CMK (cell line): ENCODE data around the gene CSPG5.
A peak's percentile ranks its signal among the peaks of the same experiment; 100 is the strongest.

Experiments used
- DNase-seq: peaks from one replicate; pipeline ENCODE4 v3.0.0-alpha.2; 2010; ENCODE audit warnings: low read depth

CSPG5 gene

DNA sequence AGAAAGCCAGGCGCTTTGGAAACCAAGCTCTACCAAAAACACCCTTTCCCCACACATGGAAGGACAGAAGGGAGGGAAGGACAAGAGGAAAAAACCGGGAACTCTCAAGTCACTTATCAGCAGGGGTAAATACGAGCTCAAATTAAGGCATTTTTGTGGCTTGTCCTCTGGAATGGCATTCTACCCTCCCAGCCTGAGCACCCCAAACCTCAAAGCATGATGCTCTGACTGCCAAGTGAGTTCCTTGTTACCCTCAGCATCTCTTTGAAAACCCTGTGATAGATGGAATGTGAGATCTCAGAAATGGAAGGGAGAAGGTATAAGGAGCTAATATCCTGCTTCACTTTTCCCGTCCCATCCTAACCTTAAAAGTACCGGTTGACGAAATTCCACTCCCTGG, 8.1 kb upstream of the CSPG5 start:
- no peak for DNase-seq

DNA sequence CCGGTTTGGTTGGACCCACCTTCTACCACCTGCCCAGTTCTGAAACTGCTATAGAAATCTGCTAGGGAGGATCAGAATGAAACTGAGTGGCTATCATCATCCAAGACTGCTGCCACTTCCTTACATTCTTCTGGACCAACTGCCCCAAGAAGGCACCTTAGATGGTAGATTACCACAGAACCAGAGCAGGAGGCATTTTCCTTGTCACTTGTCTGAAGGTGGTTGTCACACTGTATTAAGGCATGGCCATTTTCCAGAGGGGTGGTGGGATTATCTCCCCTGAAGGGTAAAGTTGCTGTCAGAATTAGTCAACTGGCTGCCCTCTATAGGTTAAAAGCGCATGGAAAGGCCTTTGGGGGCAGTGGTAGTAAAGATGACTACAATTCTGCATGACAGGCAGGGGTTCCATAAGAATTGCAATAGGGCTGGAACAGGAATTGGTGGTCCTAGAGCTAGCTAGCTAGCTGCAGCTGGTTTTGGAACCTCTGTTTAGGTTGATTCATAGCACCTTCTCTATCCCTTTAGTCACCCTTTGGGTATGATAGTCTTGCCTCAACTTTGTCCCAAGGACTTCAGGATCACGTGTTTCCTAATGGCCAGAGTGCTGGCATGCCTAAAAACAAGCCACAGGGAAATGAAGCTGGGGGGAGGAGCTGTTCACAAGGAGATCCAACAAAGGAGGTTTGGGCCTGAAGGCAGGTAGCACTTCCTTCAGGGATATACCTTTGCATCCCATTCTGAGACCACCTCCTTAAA, 4.8 kb upstream of the CSPG5 start:
- DNase-seq = no peak

DNA sequence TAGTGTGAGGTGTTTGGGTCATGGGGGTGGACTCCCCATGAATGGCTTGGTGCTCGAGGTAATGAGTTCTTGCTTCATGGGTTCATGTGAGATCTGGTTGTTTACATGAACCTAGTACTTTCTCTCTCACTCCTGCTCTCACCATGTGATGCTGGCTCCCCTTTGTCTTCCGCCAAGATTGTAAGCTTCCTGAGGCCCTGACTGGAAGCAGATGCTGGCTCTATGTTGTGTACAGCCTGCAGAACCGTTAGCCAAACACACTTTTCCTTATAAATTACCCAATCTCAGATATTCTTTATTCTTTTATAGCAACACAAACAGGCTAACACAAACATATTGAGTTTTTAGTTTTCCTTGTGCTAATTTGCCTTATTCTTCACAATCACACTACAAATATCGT, 3.2 kb upstream of the CSPG5 start:
- DNase-seq = no peak

DNA sequence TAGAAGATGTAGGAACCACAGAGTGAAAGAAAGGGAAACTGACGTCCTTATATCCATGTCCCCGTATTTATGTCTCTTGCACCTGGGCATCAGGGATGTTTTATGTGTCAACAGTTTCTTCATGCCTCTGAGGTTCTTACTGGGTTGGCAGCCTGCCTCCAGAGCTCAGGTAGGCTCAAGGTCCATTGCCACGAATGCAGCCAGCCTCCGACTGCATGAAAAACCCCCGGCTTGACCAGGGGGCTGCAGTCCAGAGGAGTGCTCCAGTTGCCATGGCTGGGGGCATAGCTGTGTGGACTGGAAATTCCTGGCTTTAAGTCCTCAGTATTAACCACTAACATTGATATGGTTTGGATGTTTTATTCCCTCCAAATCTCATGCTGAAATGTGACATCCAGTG, 2.8 kb upstream of the CSPG5 start:
- DNase-seq = no peak

DNA sequence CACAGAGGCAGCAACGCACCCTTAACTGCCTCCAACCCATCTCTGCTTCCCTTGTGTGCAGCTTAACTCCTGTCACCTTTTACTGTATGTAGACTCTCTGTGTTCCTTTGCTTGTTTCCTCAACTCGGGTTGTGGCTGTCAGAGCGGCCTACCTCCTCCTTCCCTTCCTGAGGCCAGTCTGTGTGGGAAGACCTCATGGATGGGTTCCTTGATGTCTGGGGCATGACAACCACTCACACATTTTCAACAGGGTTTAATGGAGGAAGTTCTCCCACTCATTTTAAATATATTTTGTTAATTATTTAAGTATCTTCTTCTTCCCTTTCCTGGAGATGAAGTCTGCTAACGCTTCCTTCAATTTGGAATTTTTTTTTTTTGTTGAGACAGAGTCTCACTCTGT, 1.8 kb upstream of the CSPG5 start:
- no peak for DNase-seq

DNA sequence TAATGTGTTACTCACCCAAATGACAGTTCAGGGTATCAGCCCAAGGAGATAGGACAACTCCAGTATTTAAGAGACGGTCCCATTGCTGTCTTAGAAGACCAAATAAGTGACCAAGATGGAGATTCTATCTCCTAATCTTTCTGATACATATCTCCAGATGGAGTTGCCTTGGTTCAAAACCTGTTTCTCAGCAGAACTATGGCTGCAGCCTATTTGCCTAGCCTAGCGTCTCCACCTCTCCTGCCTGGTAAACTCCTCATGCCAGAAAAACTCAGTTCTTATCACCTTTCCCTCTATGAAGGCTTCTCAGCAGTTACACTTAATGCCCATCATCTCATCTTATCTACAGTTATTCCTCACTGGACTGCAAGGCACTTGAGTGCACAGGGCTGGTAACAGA, 1.2 kb upstream of the CSPG5 start:
- no peak for DNase-seq

DNA sequence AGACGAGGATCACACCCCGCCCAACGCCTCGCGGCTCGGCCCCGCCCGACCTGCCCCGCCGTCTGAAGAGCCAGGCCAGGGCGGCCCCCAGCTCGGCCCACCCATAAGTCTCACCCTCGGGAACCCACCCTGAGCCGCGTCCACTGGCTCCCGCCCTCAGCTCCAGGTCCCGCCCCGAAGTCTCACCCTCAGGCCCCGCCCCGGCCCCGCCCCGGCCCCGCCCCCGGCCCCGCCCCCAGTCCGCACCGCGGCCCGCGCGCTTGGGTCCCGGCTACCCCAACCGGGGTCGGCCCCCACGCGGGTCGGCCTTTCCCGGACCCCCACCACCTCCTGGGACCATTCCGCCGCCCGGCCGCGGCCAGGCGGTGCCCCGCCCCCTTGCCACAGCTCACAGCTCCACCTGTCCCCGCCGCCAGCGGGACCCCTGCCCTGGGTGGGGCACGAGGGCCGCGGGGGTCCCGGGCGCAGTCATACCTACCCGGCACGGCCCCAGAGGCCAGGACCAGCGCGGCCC, 489 bp downstream of the CSPG5 start:
- peak; percentile 24 for DNase-seq

DNA sequence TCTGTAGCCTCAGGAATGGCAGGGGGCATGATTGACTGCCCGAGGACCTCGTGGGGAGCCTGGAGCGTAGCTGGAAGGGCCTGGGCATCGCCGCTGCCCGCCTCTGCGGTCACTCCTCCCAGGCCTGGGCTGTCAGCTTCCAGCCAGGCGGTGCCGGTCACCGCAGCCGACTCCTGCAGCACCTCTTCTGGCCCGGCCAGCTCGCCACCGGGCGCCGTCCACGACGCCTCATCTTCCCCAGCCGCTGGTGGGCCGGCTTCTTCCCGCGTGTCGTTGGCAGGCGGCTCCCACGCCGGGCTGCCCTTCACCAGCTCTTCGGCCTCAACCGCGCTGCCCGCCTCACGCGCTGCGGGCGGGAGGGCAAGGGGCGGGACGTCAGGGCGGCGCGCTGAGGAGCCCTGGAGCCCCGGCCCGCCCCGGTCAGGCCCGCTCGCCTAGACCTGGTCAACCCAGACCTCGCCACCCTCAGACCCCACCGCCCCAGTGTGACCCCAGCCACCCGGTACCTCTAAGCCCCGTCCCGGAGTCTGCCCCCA, 1.0 kb downstream of the CSPG5 start:
- DNase-seq = no peak

DNA sequence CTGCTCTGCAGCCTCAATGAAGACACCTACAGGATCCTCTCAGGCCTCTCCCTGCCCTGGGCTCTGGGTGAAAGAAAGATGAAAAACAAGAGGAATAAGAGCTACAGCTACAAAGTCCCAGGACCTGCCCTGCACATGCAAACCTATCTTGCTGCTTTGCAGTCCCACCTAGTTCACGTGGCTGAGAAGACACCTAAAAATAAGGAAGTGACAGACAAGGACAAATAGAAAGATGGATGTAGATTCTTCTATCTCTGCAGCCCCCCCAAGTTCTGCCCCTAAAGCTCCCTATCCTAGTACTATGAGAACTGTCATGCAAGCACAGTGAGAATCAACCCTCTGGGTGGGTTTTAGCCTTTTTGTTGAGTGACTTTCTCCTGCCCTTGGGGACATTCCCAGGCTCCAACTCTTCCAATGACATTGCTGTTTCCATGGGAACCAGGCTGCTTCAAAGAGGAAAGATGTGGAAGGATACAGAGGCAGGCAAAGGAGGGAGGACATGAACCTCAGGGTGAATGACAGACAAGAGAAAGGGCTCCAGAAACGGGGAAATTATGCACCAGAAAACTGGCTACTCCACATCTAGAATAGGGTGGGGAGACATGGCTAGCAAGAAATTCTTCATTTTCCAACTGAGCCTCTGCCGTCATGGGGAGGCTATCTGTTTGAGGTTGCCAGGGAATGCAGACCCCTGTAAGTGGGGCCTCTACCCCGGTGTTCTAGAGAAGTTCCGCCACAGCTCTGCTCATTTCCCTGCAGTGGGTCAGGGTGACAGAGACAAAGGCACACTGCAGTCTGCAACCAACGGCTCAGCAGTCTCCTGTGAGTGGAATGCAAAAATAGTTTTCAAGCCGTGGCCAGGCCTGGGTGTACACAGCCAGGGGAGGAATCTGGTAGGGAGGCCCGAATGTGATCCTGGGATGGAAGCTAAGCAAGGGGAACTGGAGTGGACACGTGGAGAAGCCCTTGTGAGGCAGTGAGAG, 5.2 kb downstream of the CSPG5 start:
- DNase-seq = no peak

DNA sequence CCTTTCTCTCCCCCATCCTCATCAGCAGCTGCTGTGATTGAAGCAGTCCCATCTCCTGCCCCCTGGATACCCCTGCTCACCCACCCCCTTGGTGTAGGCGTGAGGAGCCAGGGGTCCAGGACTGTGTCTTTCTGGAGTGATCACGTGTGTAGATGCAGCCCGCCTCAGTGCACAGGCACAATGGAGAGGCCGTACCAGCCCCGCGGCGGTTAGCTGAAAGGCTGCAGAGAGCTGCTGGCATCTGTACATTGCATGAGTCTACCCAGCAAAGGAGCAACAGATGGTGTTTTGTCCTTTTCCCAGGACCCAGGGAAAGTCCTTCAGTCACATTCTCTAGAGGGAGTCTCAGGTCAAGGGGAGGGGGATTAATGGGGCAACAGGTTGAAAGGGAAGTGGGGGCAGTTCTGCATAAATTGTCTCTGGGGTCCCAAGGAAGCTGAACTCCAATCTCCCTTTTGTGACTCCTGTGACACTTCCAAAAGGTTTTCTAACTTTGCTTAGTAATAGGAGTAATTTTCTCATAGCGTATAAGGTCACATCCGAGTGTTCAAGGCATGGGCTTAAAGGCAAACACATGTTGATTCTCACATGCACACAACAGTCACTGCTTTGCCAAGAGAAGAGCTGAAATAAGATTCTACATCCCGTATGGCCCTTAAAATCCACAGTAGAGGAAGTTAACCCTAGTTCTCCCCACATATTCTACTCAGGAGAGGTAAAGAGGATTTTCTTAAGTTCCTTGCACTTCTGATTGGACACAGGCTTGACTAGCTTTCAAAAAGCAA, 7.1 kb downstream of the CSPG5 start:
- DNase-seq = no peak

DNA sequence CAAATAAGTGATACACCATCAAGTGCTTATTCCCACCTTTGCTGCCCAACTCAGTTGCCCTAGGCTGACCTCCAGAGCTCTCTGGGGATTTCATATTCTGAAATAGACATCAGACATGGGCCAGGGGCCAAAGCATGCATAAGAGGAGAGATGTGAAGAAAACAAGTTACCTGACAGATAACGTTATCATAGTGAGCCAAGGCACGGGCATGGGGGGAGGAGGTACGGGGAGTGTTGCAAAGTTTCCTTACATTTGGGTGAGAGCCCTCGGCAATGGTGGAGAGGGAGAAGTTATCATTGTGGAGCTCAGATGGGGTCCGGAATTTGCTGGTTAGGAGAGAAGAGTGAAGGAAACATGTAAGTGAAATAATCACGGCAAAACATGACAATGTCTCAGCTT, 9.8 kb downstream of the CSPG5 start:
- DNase-seq = no peak

DNA sequence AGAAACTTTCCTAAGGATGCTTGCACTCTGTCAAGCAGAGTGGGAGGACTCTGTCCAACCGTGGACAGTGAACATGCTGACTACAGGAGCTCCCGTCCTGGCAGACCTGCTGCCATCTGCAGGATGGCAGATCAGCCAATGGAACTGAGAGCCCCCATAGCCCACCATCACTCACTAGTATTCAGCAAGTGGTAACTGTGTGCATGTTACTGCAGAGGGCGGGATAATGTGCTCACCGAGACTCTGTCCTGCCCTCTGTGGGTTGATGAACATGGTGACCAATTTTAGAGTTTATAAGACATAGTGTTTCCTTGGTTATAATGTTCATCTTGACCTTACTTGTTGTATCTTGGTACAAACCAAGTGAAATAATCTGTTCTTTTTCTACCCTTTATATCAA, 11.5 kb downstream of the CSPG5 start:
- no peak for DNase-seq

DNA sequence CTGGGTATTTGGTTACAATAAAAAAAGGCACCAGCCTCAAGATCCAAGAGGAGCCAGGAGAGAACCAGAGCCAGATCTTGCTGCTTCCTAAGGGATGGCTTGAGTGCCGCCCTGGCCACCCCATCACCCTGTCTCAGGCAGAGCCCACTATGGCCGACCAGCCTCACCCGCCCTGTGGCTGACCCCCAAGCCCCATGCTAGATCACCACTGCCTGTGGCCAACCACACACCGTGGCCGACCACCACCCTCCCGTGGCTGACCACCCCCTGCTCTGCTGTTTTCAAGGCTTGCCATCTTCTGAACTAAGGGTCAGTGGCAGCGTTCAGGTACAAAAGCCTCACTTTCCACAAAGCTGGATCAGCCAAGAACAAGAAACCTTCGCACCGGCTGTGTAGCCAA, 12.0 kb downstream of the CSPG5 start:
- no peak for DNase-seq

DNA sequence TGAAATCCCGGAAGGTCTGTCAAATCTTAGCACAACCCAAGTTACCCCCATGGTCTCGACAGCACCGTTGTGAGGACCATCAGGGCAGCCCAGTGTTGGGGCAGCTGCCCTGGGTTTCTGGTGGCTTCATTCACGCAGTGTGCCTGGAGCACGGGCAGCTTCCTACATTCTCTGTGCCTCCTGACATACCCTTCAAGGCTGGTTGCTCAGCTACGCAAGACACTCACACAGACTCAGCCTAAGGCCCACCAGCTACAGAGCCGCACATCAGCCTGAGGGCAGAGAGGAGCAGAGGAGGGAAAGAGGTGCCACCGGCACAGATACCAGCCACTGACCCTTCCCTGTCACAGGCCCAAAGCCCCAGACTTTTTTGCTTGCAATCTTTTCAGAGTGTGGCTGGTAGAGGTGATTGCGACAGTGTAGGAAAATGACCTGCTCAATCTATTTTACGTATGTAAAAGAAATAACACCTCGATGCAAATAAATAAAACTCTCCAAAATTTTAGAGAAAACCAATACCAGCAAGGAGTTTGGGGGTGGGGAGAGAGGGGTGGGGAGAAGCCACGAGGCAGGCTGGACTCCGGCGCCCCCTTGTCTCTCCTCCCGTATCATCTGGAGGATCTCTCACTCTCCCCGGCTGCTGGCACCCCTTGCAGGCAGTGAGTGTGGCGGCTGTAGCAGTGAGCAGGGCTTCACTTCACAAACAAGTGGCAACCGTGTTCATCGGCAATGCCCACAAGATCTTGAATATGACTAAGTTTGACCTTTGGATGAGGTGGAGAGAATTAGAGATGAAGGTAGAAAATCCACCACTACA, 12.7 kb downstream of the CSPG5 start:
- DNase-seq = no peak

DNA sequence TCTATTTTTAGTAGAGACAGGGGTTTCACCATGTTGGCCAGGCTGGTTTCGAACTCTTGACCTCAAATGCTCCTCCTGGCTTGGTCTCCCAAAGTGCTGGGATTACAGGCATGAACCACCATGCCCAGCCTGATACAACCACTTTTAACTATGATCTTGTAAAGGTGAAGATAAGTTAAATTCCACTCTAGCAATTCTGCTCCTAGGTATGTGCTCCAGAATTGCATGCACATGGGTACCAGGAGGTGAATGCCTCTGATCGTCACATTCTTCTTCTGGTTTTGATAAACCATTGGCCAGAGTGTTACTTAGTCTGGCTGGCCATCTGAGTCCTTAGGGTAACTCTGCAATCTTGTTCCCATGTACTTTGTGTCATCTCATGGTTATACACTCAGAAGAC, 22.3 kb downstream of the CSPG5 start:
- no peak for DNase-seq

DNA sequence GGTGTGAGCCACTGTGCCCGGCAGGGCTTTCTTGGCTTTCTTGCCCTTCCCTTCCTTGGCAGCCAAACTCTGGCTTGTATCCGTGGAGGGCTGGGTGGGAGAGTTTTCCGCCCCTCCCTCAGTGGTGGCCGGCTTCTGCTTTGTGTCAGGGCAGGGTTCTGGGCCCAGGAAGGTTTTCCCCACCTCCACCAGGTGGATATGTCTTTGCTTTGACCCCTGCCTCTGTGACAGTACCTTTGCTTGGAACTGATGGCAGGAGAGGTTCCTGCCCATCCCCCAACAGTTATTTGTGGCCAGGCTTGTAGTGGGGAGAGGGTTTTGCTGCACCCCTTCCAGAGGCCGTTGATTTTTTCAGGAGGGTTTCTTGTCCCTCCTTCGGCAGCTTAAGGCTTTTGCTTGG, 24.3 kb downstream of the CSPG5 start:
- no peak for DNase-seq

DNA sequence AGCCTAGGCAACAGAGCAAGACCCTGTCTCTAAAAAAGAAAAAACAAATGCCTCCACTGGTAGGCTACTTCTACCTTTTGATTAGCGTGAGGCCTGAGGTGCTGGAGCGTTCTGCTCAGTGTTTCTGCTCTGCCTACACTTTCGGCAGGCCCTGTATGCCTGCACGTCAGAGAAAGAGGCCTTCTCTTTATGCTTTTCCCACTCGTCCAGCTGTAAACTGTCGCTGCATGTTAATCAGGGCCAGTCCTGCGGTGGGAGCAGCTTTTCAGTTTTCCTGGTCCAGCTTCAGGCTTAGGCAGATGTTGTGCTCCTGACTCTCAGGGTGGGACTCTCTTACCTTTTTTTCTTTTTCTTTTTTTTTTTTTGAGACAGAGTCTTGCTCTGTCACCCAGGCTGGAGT, 25.3 kb downstream of the CSPG5 start:
- no peak for DNase-seq

DNA sequence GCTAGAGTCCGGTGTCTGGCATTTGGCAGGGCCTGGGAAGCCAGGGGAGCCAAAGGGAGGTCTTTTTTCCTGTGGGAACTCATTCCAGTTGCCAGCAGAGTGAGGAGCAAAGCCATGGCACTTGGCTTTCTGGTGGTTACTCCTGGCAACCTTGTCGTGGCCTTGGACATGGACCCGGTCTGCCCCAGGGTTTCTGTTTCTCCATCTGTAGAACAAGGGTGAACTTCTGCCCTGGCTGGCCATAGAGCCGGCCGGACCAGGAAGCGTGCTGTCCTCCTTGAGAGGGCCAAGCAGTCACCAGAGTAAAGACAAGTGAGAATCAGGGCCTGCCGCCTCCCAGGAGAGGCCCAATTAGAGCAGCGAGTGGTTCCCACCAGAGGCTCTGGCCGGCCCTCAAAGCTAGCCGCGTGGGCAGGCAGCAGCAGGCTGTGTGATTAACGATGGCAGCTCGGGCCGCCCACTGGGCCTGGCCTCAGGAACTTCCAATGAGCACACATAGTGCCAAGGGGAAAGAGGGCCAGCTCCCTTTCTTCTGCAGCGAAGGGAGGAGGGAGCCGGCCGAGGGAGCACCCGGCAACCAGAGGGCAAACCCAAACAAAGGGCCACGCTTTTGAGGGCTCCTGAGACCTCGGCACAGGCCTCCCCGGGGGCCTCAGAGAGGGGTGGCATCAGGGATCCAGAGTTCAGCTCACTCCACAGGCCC, 36.0 kb downstream of the CSPG5 start:
- DNase-seq = no peak

DNA sequence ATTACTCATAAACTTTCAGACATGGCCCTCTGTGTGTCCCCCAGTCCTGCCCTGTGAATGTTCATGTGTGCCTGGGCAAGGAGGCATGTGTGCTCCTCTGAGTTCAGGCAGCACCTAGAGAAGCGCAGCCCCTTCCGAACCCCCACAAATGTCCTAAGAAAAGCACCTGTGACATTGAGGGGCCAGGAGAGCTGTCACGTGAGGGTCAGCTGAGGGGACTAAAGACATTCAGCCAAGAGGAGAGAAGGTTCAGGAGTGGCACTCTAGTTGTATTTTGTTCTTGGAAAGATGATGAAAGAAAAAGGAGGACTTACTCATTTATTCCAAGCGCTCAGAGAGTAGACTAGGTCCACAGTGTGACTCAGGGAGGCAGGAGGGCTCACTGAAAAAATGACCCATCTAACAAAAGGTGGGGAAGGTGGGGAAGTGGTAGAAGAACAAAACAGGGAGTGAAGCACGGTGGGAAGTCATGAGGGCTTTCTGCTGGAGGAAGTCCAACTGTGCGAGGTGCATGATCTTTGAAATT, 37.0 kb downstream of the CSPG5 start:
- no peak for DNase-seq

DNA sequence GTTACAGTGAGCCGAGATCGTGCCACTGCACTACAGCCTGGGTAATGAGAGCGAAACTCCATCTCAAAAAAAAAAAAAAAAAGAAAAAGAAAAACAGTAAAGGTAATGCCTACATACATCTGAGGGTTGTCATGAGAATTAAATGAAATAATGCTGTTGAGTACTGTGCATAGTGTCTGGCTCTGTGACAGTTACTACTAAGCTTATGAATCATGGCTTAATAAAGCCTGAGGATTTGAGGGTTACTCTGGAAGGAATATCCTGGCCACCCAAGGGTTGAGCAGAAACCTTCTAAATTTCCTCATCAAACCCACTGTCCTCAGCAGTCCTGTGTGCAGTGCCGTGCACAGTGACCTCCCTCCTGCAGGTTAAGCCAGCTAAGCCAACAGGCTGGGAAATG, 38.4 kb downstream of the CSPG5 start:
- no peak for DNase-seq
